ENCODE results near the gene CLCN6. TPM values are rescaled to one million over a fixed set of nuclear protein-coding genes. Genes with fewer than 3 reads are reported as not detected.

Gene CLCN6
- total RNA-seq, 6 experiments from 2014 or later = 4.2 to 12.7 (median 9.2) TPM

- Histone ChIP-seq H3K36me3 (no peaks in the 10 kb centered on the region), H3K27me3 (no peaks in the 10 kb centered on the region), H3K9me3 (no peaks in the 10 kb centered on the region), H3K4me1 (peaks cover 0 to 14% (median 0%) of the 10 kb centered on the region in 4 donors), H3K27ac (no peak overlapping the region), H3K4me3 (no peak overlapping the region)
- no peak for TF ChIP-seq POLR2A (IDR thresholded peaks at IDR 0.05)
- TF ChIP-seq, protein P1, sequence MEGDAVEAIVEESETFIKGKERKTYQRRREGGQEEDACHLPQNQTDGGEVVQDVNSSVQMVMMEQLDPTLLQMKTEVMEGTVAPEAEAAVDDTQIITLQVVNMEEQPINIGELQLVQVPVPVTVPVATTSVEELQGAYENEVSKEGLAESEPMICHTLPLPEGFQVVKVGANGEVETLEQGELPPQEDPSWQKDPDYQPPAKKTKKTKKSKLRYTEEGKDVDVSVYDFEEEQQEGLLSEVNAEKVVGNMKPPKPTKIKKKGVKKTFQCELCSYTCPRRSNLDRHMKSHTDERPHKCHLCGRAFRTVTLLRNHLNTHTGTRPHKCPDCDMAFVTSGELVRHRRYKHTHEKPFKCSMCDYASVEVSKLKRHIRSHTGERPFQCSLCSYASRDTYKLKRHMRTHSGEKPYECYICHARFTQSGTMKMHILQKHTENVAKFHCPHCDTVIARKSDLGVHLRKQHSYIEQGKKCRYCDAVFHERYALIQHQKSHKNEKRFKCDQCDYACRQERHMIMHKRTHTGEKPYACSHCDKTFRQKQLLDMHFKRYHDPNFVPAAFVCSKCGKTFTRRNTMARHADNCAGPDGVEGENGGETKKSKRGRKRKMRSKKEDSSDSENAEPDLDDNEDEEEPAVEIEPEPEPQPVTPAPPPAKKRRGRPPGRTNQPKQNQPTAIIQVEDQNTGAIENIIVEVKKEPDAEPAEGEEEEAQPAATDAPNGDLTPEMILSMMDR (IDR thresholded peaks at IDR 0.05) = no peak
- intact Hi-C loops (cut with DNase I) = no loop called here
- ATAC-seq (no peak), DNase-seq (no peak)
- 92% methylated on average over 2 of the region's 9 CpGs for WGBS (ENCODE audit: insufficient coverage, low coverage, low lambda C conversion rate, missing lambda C conversion rate)
Measured at GRCh38 chr1:11778336-11778735, 27.7 kb upstream of the CLCN6 start.

DNA sequence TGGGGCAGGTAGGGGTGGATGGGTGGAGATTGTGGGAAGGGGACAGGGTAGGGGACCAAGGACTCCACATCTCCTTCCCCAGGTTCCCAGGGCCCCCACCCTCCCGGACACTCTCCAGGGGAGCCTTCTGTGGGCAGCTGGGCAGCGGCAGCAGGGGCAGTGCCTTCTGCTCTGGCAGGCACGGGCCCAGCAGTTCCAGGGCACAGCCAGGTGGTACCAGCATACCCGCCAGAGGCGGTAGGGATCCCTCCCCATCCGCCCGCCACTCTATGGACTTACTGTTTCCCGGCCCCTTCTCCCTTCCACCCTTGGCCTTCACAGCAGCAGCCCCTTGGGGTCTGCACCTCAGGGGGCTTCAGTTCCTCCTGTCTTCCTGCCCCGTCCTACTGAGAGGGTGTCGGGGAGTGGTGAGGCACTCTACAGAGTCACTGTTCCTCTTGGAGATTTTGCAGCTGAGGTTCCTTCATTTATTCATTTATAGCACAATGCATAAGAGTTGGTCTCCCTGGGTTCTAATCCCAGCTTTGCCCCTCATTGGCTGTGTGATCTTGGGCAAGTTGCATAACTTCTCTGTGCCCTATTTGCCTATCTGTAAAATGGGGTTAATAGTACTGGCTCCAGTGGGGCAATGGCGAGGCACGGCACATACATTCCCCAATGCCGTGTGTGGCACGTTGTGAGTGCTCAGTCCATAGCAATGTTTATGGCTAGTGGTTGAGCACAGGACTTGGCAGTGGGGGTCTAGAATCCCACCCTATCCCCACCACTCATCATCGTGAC, 27.0 kb upstream of the CLCN6 start:
- no peaks in the 10 kb centered on the region for H3K27me3 ChIP-seq
- no peak for DNase-seq
- no peaks in the 10 kb centered on the region for H3K9me3 ChIP-seq
- intact Hi-C loops (cut with DNase I) = no loop called here
- H3K36me3 ChIP-seq = no peaks in the 10 kb centered on the region
- H3K4me3 ChIP-seq = no peak overlapping the region
- peaks cover 0 to 14% (median 0%) of the 10 kb centered on the region in 4 donors for H3K4me1 ChIP-seq
- WGBS (ENCODE audit: insufficient coverage, low coverage, low lambda C conversion rate, missing lambda C conversion rate) = 80% methylated on average over 1 of the region's 15 CpGs
- TF ChIP-seq, protein P1 (IDR thresholded peaks at IDR 0.05) = no peak
- no peak for TF ChIP-seq POLR2A (IDR thresholded peaks at IDR 0.05)
- no peak overlapping the region for H3K27ac ChIP-seq
- no peak for ATAC-seq

DNA sequence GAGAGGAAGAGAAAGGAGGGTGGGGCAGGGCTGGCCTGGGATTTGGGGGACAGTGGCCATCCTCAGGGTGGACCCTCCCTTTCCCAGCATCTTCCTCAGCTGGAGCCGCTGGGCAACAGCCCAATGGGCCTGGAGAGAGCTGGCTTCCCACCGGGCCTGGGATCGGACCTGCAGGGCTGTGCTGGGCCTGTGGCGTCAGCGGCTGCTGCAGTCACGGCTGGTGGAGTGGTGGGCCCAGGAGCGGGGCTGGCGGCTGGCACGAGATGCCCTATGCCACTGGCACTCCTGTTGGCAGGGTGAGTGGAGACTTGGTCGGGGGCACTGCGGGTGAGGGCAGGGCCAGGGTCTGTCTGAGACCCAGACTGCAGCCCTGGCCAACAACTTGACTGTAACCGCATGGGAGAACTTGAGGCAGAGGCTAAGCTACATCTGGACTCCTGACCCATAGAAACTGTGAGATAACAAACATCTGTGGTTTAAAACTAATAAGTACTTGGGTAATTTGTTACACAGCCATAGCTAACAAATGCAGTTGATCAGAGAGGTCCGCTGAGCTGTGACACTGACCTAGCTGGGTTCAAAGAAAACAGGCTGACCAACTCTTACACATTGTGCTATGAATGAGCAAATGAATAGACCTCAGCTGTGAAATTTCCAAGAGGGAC, 26.1 kb upstream of the CLCN6 start:
- H3K27me3 ChIP-seq = no peaks in the 10 kb centered on the region
- H3K9me3 ChIP-seq = no peaks in the 10 kb centered on the region
- H3K4me3 ChIP-seq = no peak overlapping the region
- WGBS (ENCODE audit: insufficient coverage, low coverage, low lambda C conversion rate, missing lambda C conversion rate) = 100% methylated on average over 1 of the region's 13 CpGs
- H3K4me1 ChIP-seq = peaks cover 0 to 15% (median 0%) of the 10 kb centered on the region in 4 donors
- DNase-seq = no peak
- intact Hi-C loops (cut with DNase I) = no loop called here
- no peak for TF ChIP-seq POLR2A (IDR thresholded peaks at IDR 0.05)
- TF ChIP-seq, protein P1 (IDR thresholded peaks at IDR 0.05) = no peak
- no peaks in the 10 kb centered on the region for H3K36me3 ChIP-seq
- H3K27ac ChIP-seq = no peak overlapping the region
- no peak for ATAC-seq

DNA sequence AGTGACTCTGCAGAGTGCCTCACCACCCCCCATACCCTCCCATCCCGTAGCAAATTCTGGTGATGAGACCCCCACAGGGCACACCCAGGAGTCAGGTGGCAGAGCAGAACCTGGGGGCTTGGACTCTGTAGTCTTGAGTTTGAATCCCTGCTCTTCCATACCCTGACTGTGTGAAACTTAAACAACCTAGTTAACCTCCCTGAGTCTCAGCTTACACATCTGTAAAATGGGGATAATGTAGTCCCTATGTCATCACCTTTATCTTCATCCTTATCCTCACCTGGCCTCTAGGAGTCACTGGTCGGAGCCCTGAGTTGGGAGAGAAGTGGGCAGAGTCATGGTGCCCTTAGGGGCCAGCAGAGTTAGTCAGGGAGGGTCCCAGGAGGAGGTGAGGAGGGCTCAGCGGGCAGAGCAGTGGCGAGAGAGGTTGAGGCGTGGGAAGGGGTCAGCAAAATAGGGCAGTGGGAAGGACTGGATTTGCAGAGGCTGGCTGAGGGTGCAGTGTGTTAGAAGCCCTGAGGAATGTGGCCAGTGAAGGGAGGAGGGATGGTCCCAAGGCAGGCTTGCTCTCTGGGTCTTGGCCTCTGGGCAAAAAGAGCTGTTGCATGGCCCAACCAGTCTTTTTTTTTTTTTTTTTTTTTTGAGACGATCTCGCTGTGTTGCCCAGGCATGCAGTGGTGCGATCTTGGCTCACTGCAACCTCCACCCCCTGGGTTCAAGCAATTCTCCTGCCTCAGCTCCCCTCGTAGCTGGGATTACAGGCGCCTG, 25.4 kb upstream of the CLCN6 start:
- H3K27me3 ChIP-seq = no peaks in the 10 kb centered on the region
- H3K36me3 ChIP-seq = no peaks in the 10 kb centered on the region
- no peaks in the 10 kb centered on the region for H3K9me3 ChIP-seq
- no peak for TF ChIP-seq POLR2A (IDR thresholded peaks at IDR 0.05)
- TF ChIP-seq, protein P1 (IDR thresholded peaks at IDR 0.05) = no peak
- intact Hi-C loops (cut with DNase I) = no loop called here
- 85% methylated on average over 8 of the region's 10 CpGs for WGBS (ENCODE audit: insufficient coverage, low coverage, low lambda C conversion rate, missing lambda C conversion rate)
- no peak overlapping the region for H3K4me3 ChIP-seq
- H3K27ac ChIP-seq = no peak overlapping the region
- DNase-seq (no peak), ATAC-seq (no peak)
- peaks cover 0 to 22% (median 0%) of the 10 kb centered on the region in 4 donors for H3K4me1 ChIP-seq

All from right lobe of liver (tissue), 6 donors.